HTERT RPE-1 (cell line): Measurements from ENCODE around the gene ISY1.
"Not testable (repeated sequence)": the region's sequence is repeated elsewhere in the genome, so short reads cannot be mapped to it uniquely, and the experiment has no call there.

ENCODE experiments used
- in situ Hi-C: fragments of 300-500 bp; cut with MboI; formaldehyde crosslinking; loops from 4 replicates; pipeline ENCODE4 v1.14.3; 2020; ENCODE audit warnings: low sequenced_read_pairs

The ISY1 gene

GRCh38 chr3:129160891-129161859 lies at the start of gene ISY1:
TSS of gene ISY1 (minus strand) at chr3:129161063. CDS start at chr3:129160975, 88 bp downstream.
- in situ Hi-C loops, result no loop called here

GRCh38 chr3:129207479-129207878 lies 46.6 kb upstream of the ISY1 start:
- in situ Hi-C loops, result no loop called here

- in situ Hi-C loops, result no loop called here
These were observed 44.4 kb upstream of the ISY1 start for GRCh38 chr3:129205109-129205832.

- in situ Hi-C loops, result no loop called here
These were observed 43.6 kb upstream of the ISY1 start for GRCh38 chr3:129204473-129204872.

- in situ Hi-C loops, result no loop called here
These were observed 38.5 kb upstream of the ISY1 start for GRCh38 chr3:129199366-129199765.

GRCh38 chr3:129197321-129197720 lies 36.5 kb upstream of the ISY1 start:
- in situ Hi-C loops, result no loop called here

GRCh38 chr3:129196601-129197000 lies 35.7 kb upstream of the ISY1 start:
- in situ Hi-C loops, result no loop called here

- in situ Hi-C loops, result no loop called here
These were observed 34.9 kb upstream of the ISY1 start for GRCh38 chr3:129195731-129196256.

- in situ Hi-C loops, result not testable (repeated sequence)
These were observed 28.9 kb upstream of the ISY1 start for GRCh38 chr3:129189793-129190192.

GRCh38 chr3:129187857-129188256 lies 27.0 kb upstream of the ISY1 start:
- in situ Hi-C loops, result no loop called here

- in situ Hi-C loops, result no loop called here
These were observed 24.9 kb upstream of the ISY1 start for GRCh38 chr3:129185783-129186182.

GRCh38 chr3:129184784-129185542 lies 24.1 kb upstream of the ISY1 start:
- in situ Hi-C loops, result not testable (repeated sequence)

GRCh38 chr3:129184396-129184657 lies 23.5 kb upstream of the ISY1 start:
- in situ Hi-C loops, result no loop called here

GRCh38 chr3:129183569-129184395 lies 22.9 kb upstream of the ISY1 start, which contains the start of gene CNBP:
TSS of gene CNBP (minus strand) at chr3:129183896. CDS start at chr3:129171757, 12,139 bp downstream.
- in situ Hi-C loops, result no loop called here

- in situ Hi-C loops, result no loop called here
These were observed 21.7 kb upstream of the ISY1 start for GRCh38 chr3:129182390-129183185.

- in situ Hi-C loops, result no loop called here
These were observed 21.0 kb upstream of the ISY1 start for GRCh38 chr3:129181819-129182218.

- in situ Hi-C loops, result no loop called here
These were observed 19.6 kb upstream of the ISY1 start for GRCh38 chr3:129180461-129180860.

GRCh38 chr3:129176051-129176450 lies 15.2 kb upstream of the ISY1 start:
- in situ Hi-C loops, result no loop called here

- in situ Hi-C loops, result no loop called here
These were observed 12.9 kb upstream of the ISY1 start for GRCh38 chr3:129173725-129174124.
